K562 (cell line): ENCODE data around the gene PCDH1. TPM values are rescaled to one million over a fixed set of nuclear protein-coding genes. Genes with fewer than 3 reads are reported as not detected.

Experiments used
- ATAC-seq: fragments of 200-7000 bp; cut with Tn5 transposase; 3 replicates; pipeline ENCODE4 v1.9.1; 2020; ENCODE audit warnings: moderate library complexity
- BruUV-seq: library from RNA; stranded (reverse); fragments of 400-500 nt; replicated peaks from 2 replicates; lab custom pipeline; 2021; lab: Mats Ljungman, UMichigan
- CTCF ChIA-PET: fragments of 300-600 bp; formaldehyde crosslinking; extraction: SDS; loops from one replicate; lab custom pipeline; 2021; ENCODE audit warnings: low intra/inter-chr PET ratio; lab: Yijun Ruan, JAX
- POLR2A ChIA-PET: fragments of 300-600, 350-650 bp; sonication (Branson Sonifier 250); formaldehyde crosslinking; extraction: SDS; loops from one replicate; lab custom pipeline; 2021; ENCODE audit warnings: antibody characterized with exemption, inconsistent platforms; lab: Yijun Ruan, JAX
- DNase-seq, 4 experiments: peaks; one replicate each; pipeline versions ENCODE4 v3.0.0 to v3.0.0-alpha.2; 2011 to 2018; ENCODE audit warnings: low spot score in 3 of 4, mixed read lengths in 3 of 4; ENCODE audit errors: extremely low read depth in 1 of 4
- FAIRE-seq: peaks from 2 replicates; lab custom pipeline; 2011; peaks lifted over from hg19 to GRCh38; lab: Jason Lieb, UNC
- H2AFZ ChIP-seq: 2 replicates; pipeline ENCODE4 v1.6.0; 2011; ENCODE audit warnings: low read depth, low read length, control low read depth, inconsistent platforms
- H3K27ac ChIP-seq: fragments of 200-600 bp; 3 replicates; pipeline ENCODE4 v1.8.0; 2011; ENCODE audit warnings: low read depth, mild to moderate bottlenecking, control low read depth, inconsistent platforms, low read length, moderate library complexity, mixed read lengths; ENCODE audit errors: extremely low read depth
- H3K27me3 ChIP-seq, 2 experiments: fragments of 300-600 bp in 1 of 2; 2 replicates in 1 of 2; 3 replicates in 1 of 2; pipeline versions ENCODE4 v1.6.0 to v1.8.0; 2011; ENCODE audit warnings: inconsistent platforms in 2 of 2, low read length in 2 of 2, mild to moderate bottlenecking in 1 of 2, mixed read lengths in 1 of 2, moderate library complexity in 1 of 2; ENCODE audit not compliant: control insufficient read depth in 2 of 2, insufficient read depth in 2 of 2
- H3K36me3 ChIP-seq: fragments of 300-600 bp; 3 replicates; pipeline ENCODE4 v1.8.0; 2011; ENCODE audit warnings: mild to moderate bottlenecking, low read length, inconsistent platforms; ENCODE audit not compliant: control insufficient read depth, insufficient read depth
- H3K4me1 ChIP-seq, 2 experiments: fragments of 200-600 bp in 1 of 2; replicated peaks in 1 of 2; 2 replicates in 1 of 2; 3 replicates in 1 of 2; pipeline versions ENCODE4 v1.5.1 to v1.8.0; 2011; ENCODE audit warnings: inconsistent platforms in 2 of 2, low read length in 2 of 2, mild to moderate bottlenecking in 1 of 2, mixed read lengths in 1 of 2, moderate library complexity in 1 of 2; ENCODE audit not compliant: control insufficient read depth in 2 of 2, insufficient read depth in 2 of 2
- H3K4me2 ChIP-seq: 2 replicates; pipeline ENCODE4 v1.6.1; 2011; ENCODE audit warnings: low read length, control low read depth, inconsistent platforms, mixed read lengths; ENCODE audit not compliant: insufficient read depth
- H3K4me3 ChIP-seq: fragments of 200-600 bp; sonication (generic), shearing (Covaris generic); 2 replicates; pipeline ENCODE4 v1.5.1; 2016; ENCODE audit warnings: control low read depth, inconsistent platforms
- H3K79me2 ChIP-seq: fragments of 200-600 bp; 3 replicates; pipeline ENCODE4 v1.8.0; 2011; ENCODE audit warnings: low read length, inconsistent platforms; ENCODE audit not compliant: control insufficient read depth, insufficient read depth
- H3K9ac ChIP-seq, 2 experiments: 2 replicates each; pipeline versions ENCODE4 v1.6.0 to v1.6.1; 2011; ENCODE audit warnings: low read depth in 2 of 2, low read length in 2 of 2, control low read depth in 1 of 2, inconsistent platforms in 1 of 2, mild to moderate bottlenecking in 1 of 2, mixed read lengths in 1 of 2; ENCODE audit not compliant: insufficient read depth in 1 of 2
- H3K9me1 ChIP-seq: one replicate; pipeline ENCODE4 v1.6.0; 2011; ENCODE audit warnings: inconsistent platforms, mild to moderate bottlenecking, low read length, moderate library complexity; ENCODE audit not compliant: control insufficient read depth, insufficient read depth
- H3K9me3 ChIP-seq: replicated peaks from 2 replicates; pipeline ENCODE4 v1.5.1; 2011; ENCODE audit warnings: low read depth, low read length, inconsistent platforms; ENCODE audit not compliant: control insufficient read depth, insufficient read depth
- H4K20me1 ChIP-seq: replicated peaks from 2 replicates; pipeline ENCODE4 v1.6.1; 2011; ENCODE audit warnings: low read length, inconsistent platforms, mixed read lengths; ENCODE audit not compliant: control insufficient read depth, insufficient read depth
- BDP1 ChIP-seq: IDR thresholded peaks from 3 replicates; pipeline ENCODE4 v1.6.1; 2011; ENCODE audit not compliant: insufficient read length, insufficient read depth
- CBX3 ChIP-seq, 2 experiments: IDR thresholded peaks; 1 replicate in 1 of 2; 2 replicates in 1 of 2; pipeline ENCODE4 v1.6.1; 2012; ENCODE audit warnings: inconsistent platforms in 2 of 2, low read length in 2 of 2, borderline replicate concordance in 1 of 2, control low read depth in 1 of 2
- CXXC5 ChIP-seq: fragments of 250-450 bp; sonication (Bioruptor Pico); IDR thresholded peaks from 2 replicates; pipeline ENCODE4 v1.8.0; 2022; ENCODE audit warnings: inconsistent platforms, mild to moderate bottlenecking, moderate library complexity
- ETV1 ChIP-seq: fragments of 450-650 bp; conservative IDR thresholded peaks from 2 replicates; pipeline ENCODE4 v1.6.1; 2016; ENCODE audit warnings: missing genetic modification characterization, control low read depth, low read depth, missing compliant biosample characterization
- GATAD2A ChIP-seq: fragments of 450-650 bp; IDR thresholded peaks from 2 replicates; pipeline ENCODE4 v1.6.1; 2017
- HCFC1 ChIP-seq: IDR thresholded peaks from 2 replicates; pipeline ENCODE4 v1.6.1; 2012; ENCODE audit warnings: low read depth, low read length, improper control_type of control experiment
- HNRNPH1 ChIP-seq: fragments of 200-400 bp; formaldehyde crosslinking; optimal IDR thresholded peaks from 2 replicates; pipeline ENCODE3; 2017; ENCODE audit warnings: low read depth, mild to moderate bottlenecking, low read length, moderate library complexity
- JUND ChIP-seq, 2 experiments: IDR thresholded peaks; 2 replicates in 1 of 2; 3 replicates in 1 of 2; pipeline ENCODE4 v1.6.1; 2011; ENCODE audit warnings: borderline replicate concordance in 2 of 2, low read depth in 2 of 2, low read length in 2 of 2, improper control_type of control experiment in 1 of 2, missing biosample characterization in 1 of 2, missing genetic modification characterization in 1 of 2, missing genetic modification reagents in 1 of 2
- KLF1 ChIP-seq: fragments of 450-650 bp; IDR thresholded peaks from 2 replicates; pipeline ENCODE4 v1.6.1; 2016; ENCODE audit warnings: missing genetic modification characterization, missing compliant biosample characterization
- NR2F6 ChIP-seq: fragments of 450-650 bp; formaldehyde crosslinking; IDR thresholded peaks from 2 replicates; pipeline ENCODE4 v1.4.0; 2020; ENCODE audit warnings: mild to moderate bottlenecking
- PHF8 ChIP-seq: fragments of 200-600 bp; sonication (generic); IDR thresholded peaks from 2 replicates; pipeline ENCODE4 v1.6.1; 2012; ENCODE audit warnings: mixed run types, mild to moderate bottlenecking, inconsistent platforms, low read length, moderate library complexity, borderline replicate concordance
- POLR2AphosphoS2 ChIP-seq: IDR thresholded peaks from 2 replicates; pipeline ENCODE4 v1.6.1; 2012; ENCODE audit warnings: low read length, improper control_type of control experiment
- RAD21 ChIP-seq, 2 experiments: fragments of 250-450 bp in 1 of 2; fragments of 450-650 bp in 1 of 2; sonication (Bioruptor Pico) in 1 of 2; formaldehyde crosslinking in 1 of 2; IDR thresholded peaks in 1 of 2; conservative IDR thresholded peaks in 1 of 2; 2 replicates each; pipeline versions ENCODE4 v1.4.0 to v1.8.0; 2020 to 2022; ENCODE audit warnings: mild to moderate bottlenecking in 2 of 2, moderate library complexity in 1 of 2
- RBBP5 ChIP-seq: fragments of 200-600 bp; sonication (generic); IDR thresholded peaks from 2 replicates; pipeline ENCODE4 v1.6.1; 2012; ENCODE audit warnings: borderline replicate concordance, mild to moderate bottlenecking, low read length, control low read depth, inconsistent platforms; ENCODE audit not compliant: insufficient read depth, poor library complexity, severe bottlenecking
- SMC3 ChIP-seq: conservative IDR thresholded peaks from 2 replicates; pipeline ENCODE4 v1.6.1; 2011; ENCODE audit warnings: low read depth, low read length, improper control_type of control experiment; ENCODE audit not compliant: insufficient read depth
- ZNF23 ChIP-seq: fragments of 250-450 bp; sonication (Bioruptor Pico); IDR thresholded peaks from 2 replicates; pipeline ENCODE4 v1.4.0; 2020; ENCODE audit warnings: mild to moderate bottlenecking
- ZNF717 ChIP-seq: fragments of 250-450 bp; sonication (Bioruptor Pico); IDR thresholded peaks from 2 replicates; pipeline ENCODE4 v1.5.0; 2021
- WGBS: fragments of 100-300 bp; shearing (Covaris generic); methylation state at CpG from one replicate; pipeline ENCODE4 v1.1.6; 2016; ENCODE audit warnings: low coverage, mixed read lengths; ENCODE audit not compliant: insufficient coverage; ENCODE audit errors: missing lambda C conversion rate; 5-methylcytosine and 5-hydroxymethylcytosine counted together
- in situ Hi-C: fragments of 300-500 bp; cut with MboI; formaldehyde crosslinking; loops from 4 replicates; pipeline ENCODE4 v1.15.0; 2018; ENCODE audit warnings: inconsistent platforms, mixed read lengths
- intact Hi-C: fragments of 100-400 bp; cut with micrococcal nuclease; formaldehyde crosslinking; loops from 2 replicates; pipeline ENCODE4 v1.14.2; 2022
- polyA plus RNA-seq, 8 experiments: library from polyadenylated mRNA; depleted of rRNA in 4 of 8; stranded (reverse) in 5 of 8; unstranded in 3 of 8; fragments of >200 nt; fragmentation: Nextera tagmentation in 2 of 8; fragmentation: Illumina TruSeq in 1 of 8; extraction: Ambion mirVana in 2 of 8; extraction: Trizol in 1 of 8; gene quantifications; 2 replicates each; pipeline versions ENCODE4 v1.2.1 to v1.2.3, GENCODE V29; 2011 to 2014; ENCODE audit warnings: inconsistent platforms in 1 of 8, missing spikeins in 1 of 8
- total RNA-seq, 7 experiments: library from RNA; depleted of rRNA in 6 of 7; stranded (reverse); fragments of >200 nt in 6 of 7; fragmentation: Illumina TruSeq in 2 of 7; extraction: Trizol in 2 of 7; gene quantifications; 2 replicates each; pipeline versions ENCODE4 v1.2.1 to v1.2.3, GENCODE V29; 2011 to 2021; ENCODE audit warnings: low replicate concordance in 1 of 7
- TF ChIP-seq, protein P1 (sequence below), 3 experiments: IDR thresholded peaks in 2 of 3; conservative IDR thresholded peaks in 1 of 3; 2 replicates each; pipeline ENCODE4 v1.5.1; 2011 to 2012; ENCODE audit warnings: low read length in 3 of 3, mild to moderate bottlenecking in 3 of 3, control low read depth in 2 of 3, improper control_type of control experiment in 1 of 3, inconsistent platforms in 1 of 3, low read depth in 1 of 3, mixed read lengths in 1 of 3, moderate library complexity in 1 of 3; ENCODE audit not compliant: insufficient read depth in 2 of 3

PCDH1 gene
- total and polyA plus RNA-seq, 9 of the 15 experiments (the other 6 are each of a cell fraction or from before 2014, with no cell fraction given), result 0.11 to 3.6 (median 1.9) TPM; not detected in 1

DNA sequence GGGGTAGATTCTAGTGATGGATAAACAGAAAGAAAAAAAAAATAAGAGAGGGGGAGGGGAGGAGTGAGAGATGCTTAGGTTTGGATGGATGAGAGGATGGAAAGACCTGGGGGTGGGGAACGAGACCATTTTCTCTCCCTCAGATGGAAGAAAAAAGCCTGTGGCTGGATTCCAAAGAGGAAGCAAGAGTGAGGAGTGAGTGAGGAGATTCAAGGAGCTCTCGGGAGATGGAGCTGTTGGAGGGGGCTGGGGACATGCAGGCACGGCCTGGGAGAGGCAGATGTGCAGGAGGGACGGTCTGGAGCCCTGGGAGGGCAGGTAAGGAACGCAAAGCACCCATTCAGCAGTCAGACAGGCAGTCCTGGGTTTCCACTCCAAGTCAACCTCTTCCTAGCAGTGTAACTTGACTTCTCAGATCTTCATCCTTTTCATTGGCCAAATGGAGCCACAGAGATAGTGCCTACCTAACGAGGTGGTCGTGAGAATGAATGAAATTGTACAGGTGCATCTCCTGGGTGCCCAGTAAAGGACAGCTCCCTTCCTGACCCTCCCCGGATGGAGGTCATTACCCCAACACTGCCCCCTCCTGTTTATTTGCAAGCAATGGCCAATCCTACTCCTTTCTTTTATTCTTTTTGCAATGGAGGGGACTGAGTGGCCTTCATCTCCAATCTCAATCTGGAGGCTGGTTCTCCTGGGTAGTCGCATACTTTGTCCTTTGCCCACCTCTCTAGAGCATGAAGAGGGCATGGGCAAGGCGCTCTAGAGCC, 52.2 kb downstream of the PCDH1 start:
- Histone ChIP-seq H3K4me2 (no peak overlapping the region), H3K9me3 (no peaks in the 10 kb centered on the region), H3K79me2 (no peaks in the 10 kb centered on the region), H3K27me3 (peaks cover 12 to 34% of the 10 kb centered on the region in 2 experiments), H4K20me1 (0 out of 2 replicates have a peak, but pooled peaks cover 7% of the 10 kb centered on the region), H3K4me3 (no peak overlapping the region), H3K36me3 (no peaks in the 10 kb centered on the region), H3K9me1 (no peaks in the 10 kb centered on the region), H3K27ac (no peak overlapping the region), H3K9ac (no peak overlapping the region), H3K4me1 (peaks cover 0 to 4% of the 10 kb centered on the region in 2 experiments; a peak in 1 of 5 replicates), H2AFZ (no peak overlapping the region)
- peak; percentile 82 for FAIRE-seq
- no TSS peak for BruUV-seq
- DNase-seq, result peak; percentile 56 to 74 (median 60)
- in situ Hi-C loops, result no loop called here
- WGBS, result 2% methylated on average over 10 of the region's 10 CpGs
- CTCF ChIA-PET, result interaction anchor here (0.7 to 1.3 kb wide), 2 partner anchors 161 to 944 kb away, joined by 3 to 4 read pairs; no protein-coding TSS in a partner anchor
- ATAC-seq, result peak; percentile 80
- POLR2A ChIA-PET, result interaction anchor here (0.6 to 0.9 kb wide), 4 partner anchors 19 to 133 kb away, joined by 3 to 5 read pairs (median 4); no protein-coding TSS in a partner anchor
- intact Hi-C loops, result loop anchor here (5.0 kb wide), 1 partner anchor 134 kb away; no protein-coding TSS in a partner anchor
- no peak for TF ChIP-seq NR2F6
- TF ChIP-seq HNRNPH1, result no peak
- no peak for TF ChIP-seq GATAD2A
- no peak for TF ChIP-seq CBX3 (IDR thresholded peaks at IDR 0.05; ENCODE audit: borderline replicate concordance in 1 of 2, low read length in 2 of 2)
- no peak for TF ChIP-seq CXXC5 (CRISPR knock-in tag)
- TF ChIP-seq ZNF717, result no peak
- no peak for TF ChIP-seq PHF8
- peak; percentile 45 to 67; a peak in 3 of 4 replicates for TF ChIP-seq RAD21 (CRISPR knock-in tag; conservative IDR thresholded peaks at IDR 0.05 in 1 of 2, IDR thresholded peaks at IDR 0.05 in 1 of 2)
- TF ChIP-seq, protein P1, sequence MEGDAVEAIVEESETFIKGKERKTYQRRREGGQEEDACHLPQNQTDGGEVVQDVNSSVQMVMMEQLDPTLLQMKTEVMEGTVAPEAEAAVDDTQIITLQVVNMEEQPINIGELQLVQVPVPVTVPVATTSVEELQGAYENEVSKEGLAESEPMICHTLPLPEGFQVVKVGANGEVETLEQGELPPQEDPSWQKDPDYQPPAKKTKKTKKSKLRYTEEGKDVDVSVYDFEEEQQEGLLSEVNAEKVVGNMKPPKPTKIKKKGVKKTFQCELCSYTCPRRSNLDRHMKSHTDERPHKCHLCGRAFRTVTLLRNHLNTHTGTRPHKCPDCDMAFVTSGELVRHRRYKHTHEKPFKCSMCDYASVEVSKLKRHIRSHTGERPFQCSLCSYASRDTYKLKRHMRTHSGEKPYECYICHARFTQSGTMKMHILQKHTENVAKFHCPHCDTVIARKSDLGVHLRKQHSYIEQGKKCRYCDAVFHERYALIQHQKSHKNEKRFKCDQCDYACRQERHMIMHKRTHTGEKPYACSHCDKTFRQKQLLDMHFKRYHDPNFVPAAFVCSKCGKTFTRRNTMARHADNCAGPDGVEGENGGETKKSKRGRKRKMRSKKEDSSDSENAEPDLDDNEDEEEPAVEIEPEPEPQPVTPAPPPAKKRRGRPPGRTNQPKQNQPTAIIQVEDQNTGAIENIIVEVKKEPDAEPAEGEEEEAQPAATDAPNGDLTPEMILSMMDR (IDR thresholded peaks at IDR 0.05 in 2 of 3, conservative IDR thresholded peaks at IDR 0.05 in 1 of 3; ENCODE audit: insufficient read depth in 2 of 3, low read depth in 1 of 3, low read length in 3 of 3), result peak; percentile 53 to 75 (median 72)
- TF ChIP-seq RBBP5, result no peak
- TF ChIP-seq JUND (IDR thresholded peaks at IDR 0.05; ENCODE audit: borderline replicate concordance, low read depth, low read length), result 0 out of 2 replicates have a peak, but pooled peaks have one; percentile 12
- TF ChIP-seq JUND (tag; IDR thresholded peaks at IDR 0.05; ENCODE audit: borderline replicate concordance, low read depth, low read length), result no peak; the same call in 2 of the 3 replicates
- peak; percentile 38 for TF ChIP-seq SMC3
- TF ChIP-seq POLR2AphosphoS2, result no peak
- no peak for TF ChIP-seq BDP1
- no peak for TF ChIP-seq ZNF23
- TF ChIP-seq KLF1, result 0 out of 2 replicates have a peak, but pooled peaks have one; percentile 25
- peak; percentile 78 for TF ChIP-seq ETV1 (tag)
- no peak for TF ChIP-seq HCFC1
